A673 (cell line): ENCODE results near the gene PRSS3. TPM values are rescaled to one million over a fixed set of nuclear protein-coding genes. Genes with fewer than 3 reads are reported as not detected.
"Not testable (repeated sequence)": the region's sequence is repeated elsewhere in the genome, so short reads cannot be mapped to it uniquely, and the experiment has no call there.

Source experiments
- BruUV-seq: library from RNA; stranded (reverse); fragments of 400-500 nt; replicated peaks from 2 replicates; lab custom pipeline; 2021; lab: Mats Ljungman, UMichigan
- CTCF ChIA-PET: fragments of 300-600 bp; sonication (Branson Sonifier 250); formaldehyde crosslinking; loops from one replicate; lab custom pipeline; 2022; ENCODE audit warnings: antibody characterized with exemption; lab: Charles Lee
- POLR2A ChIA-PET: fragments of 300-600 bp; sonication (Branson Sonifier 250); formaldehyde crosslinking; loops from one replicate; lab custom pipeline; 2022; ENCODE audit warnings: antibody characterized with exemption; ENCODE audit not compliant: low non-redundant PET; lab: Charles Lee
- DNase-seq: peaks from one replicate; pipeline ENCODE4 v3.0.0-alpha.2; 2015; ENCODE audit warnings: low spot score
- H3K27ac ChIP-seq: fragments of 200-600 bp; sonication (generic); 2 replicates; pipeline ENCODE4 v1.5.1; 2016; ENCODE audit warnings: mixed run types, low read depth, mild to moderate bottlenecking, mixed read lengths, antibody characterized with exemption, low read length; ENCODE audit not compliant: poor library complexity, severe bottlenecking
- H3K27me3 ChIP-seq: fragments of 200-600 bp; sonication (generic); replicated peaks from 2 replicates; pipeline ENCODE4 v1.6.1; 2017; ENCODE audit warnings: mixed run types, low read depth, mild to moderate bottlenecking, mixed read lengths, antibody characterized with exemption, low read length; ENCODE audit not compliant: insufficient read depth, poor library complexity
- H3K36me3 ChIP-seq: fragments of 200-600 bp; sonication (generic); 2 replicates; pipeline ENCODE4 v1.6.1; 2016; ENCODE audit warnings: mixed run types, mild to moderate bottlenecking, mixed read lengths, antibody characterized with exemption, low read length; ENCODE audit not compliant: insufficient read depth, poor library complexity, severe bottlenecking
- H3K4me1 ChIP-seq: fragments of 200-600 bp; sonication (generic); 2 replicates; pipeline ENCODE4 v1.6.1; 2017; ENCODE audit warnings: mixed run types, mild to moderate bottlenecking, mixed read lengths, antibody characterized with exemption, low read length; ENCODE audit not compliant: insufficient read depth, poor library complexity, severe bottlenecking
- H3K4me3 ChIP-seq: fragments of 200-600 bp; sonication (generic); 2 replicates; pipeline ENCODE4 v1.5.1; 2016; ENCODE audit warnings: low read depth, mixed run types, mild to moderate bottlenecking, mixed read lengths, low read length; ENCODE audit not compliant: poor library complexity, severe bottlenecking
- H3K9me3 ChIP-seq: fragments of 200-600 bp; sonication (generic); 2 replicates; pipeline ENCODE4 v1.6.1; 2016; ENCODE audit warnings: mixed run types, low read depth, mild to moderate bottlenecking, mixed read lengths, antibody characterized with exemption, low read length; ENCODE audit not compliant: poor library complexity, severe bottlenecking
- EZH2 ChIP-seq: fragments of 200-600 bp; sonication (generic); IDR thresholded peaks from 2 replicates; pipeline ENCODE4 v1.6.1; 2017; ENCODE audit warnings: borderline replicate concordance, low read depth, mild to moderate bottlenecking, mixed read lengths, antibody characterized with exemption, low read length; ENCODE audit not compliant: poor library complexity, severe bottlenecking
- intact Hi-C: fragments of 100-400 bp; cut with micrococcal nuclease; formaldehyde crosslinking; loops from one replicate; pipeline ENCODE4 v1.10.0; 2022; ENCODE audit not compliant: unreplicated experiment
- total RNA-seq: library from RNA; stranded (reverse); gene quantifications from 2 replicates; pipeline ENCODE4 v1.2.3, GENCODE V29; 2021
- TF ChIP-seq, protein P1 (sequence below): fragments of 300-800, 200-600 bp; sonication (generic); conservative IDR thresholded peaks from 2 replicates; pipeline ENCODE4 v1.5.1; 2017; ENCODE audit warnings: low read depth, mild to moderate bottlenecking, antibody characterized with exemption, low read length, moderate library complexity, mixed read lengths

The PRSS3 gene
- total RNA-seq, 1 experiment from 2014 or later = not detected

DNA sequence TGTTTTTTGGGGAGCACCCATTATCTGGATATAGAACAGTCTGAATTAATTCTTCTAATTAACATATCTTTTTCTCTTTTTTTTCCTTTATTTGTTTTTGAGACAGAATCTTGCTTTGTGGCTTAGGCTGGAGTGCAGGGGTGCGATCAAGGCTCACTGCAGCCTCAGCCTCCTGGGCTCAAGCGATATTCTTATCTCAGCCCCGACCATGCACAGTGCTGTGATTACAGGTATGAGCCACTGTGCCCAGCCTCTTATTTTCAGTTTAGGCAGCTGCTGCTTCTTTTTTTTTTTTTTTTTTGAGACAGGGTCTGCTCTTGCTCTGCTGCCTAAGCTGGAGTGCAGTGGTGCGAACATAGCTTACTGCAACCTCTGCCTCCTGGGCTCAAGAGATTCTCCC is 41.8 kb downstream of the PRSS3 start:
- H3K27me3 ChIP-seq = no peaks in the 10 kb centered on the region
- no peaks in the 10 kb centered on the region for H3K9me3 ChIP-seq
- intact Hi-C loops = no loop called here
- peaks cover 14% of the 10 kb centered on the region for H3K4me1 ChIP-seq
- ChIA-PET POLR2A (no interaction called here), CTCF (no interaction called here)
- H3K36me3 ChIP-seq = no peaks in the 10 kb centered on the region
- DNase-seq = no peak
- BruUV-seq = no TSS peak
- H3K27ac ChIP-seq = no peak overlapping the region
- H3K4me3 ChIP-seq = no peak overlapping the region
- no peak for TF ChIP-seq EZH2
- TF ChIP-seq, protein P1, sequence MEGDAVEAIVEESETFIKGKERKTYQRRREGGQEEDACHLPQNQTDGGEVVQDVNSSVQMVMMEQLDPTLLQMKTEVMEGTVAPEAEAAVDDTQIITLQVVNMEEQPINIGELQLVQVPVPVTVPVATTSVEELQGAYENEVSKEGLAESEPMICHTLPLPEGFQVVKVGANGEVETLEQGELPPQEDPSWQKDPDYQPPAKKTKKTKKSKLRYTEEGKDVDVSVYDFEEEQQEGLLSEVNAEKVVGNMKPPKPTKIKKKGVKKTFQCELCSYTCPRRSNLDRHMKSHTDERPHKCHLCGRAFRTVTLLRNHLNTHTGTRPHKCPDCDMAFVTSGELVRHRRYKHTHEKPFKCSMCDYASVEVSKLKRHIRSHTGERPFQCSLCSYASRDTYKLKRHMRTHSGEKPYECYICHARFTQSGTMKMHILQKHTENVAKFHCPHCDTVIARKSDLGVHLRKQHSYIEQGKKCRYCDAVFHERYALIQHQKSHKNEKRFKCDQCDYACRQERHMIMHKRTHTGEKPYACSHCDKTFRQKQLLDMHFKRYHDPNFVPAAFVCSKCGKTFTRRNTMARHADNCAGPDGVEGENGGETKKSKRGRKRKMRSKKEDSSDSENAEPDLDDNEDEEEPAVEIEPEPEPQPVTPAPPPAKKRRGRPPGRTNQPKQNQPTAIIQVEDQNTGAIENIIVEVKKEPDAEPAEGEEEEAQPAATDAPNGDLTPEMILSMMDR = no peak

DNA sequence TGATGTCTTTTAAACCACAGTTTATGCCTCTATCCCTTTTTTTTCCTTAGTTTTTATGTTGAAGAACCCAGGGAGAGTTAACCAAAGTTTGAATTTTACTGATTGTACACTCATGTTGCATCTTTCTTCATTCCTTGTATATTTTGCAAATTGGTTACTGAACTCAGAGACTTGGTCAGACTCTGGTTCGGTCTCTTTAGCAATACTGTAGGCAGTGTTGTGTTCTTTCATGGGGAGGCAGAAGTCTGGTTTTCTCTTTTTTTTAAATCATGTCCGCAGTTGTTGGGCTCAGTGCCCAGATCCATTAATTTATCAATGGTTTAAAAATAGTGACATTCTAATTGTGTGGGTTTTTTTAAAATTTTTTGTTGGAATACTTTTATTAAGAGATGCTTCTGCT is 45.0 kb downstream of the PRSS3 start:
- no peaks in the 10 kb centered on the region for H3K9me3 ChIP-seq
- POLR2A ChIA-PET = no interaction called here
- intact Hi-C loops = no loop called here
- DNase-seq = no peak
- peaks cover 20% of the 10 kb centered on the region for H3K4me1 ChIP-seq
- CTCF ChIA-PET = no interaction called here
- no peak overlapping the region for H3K4me3 ChIP-seq
- TF ChIP-seq, protein P1 = no peak
- no peak for TF ChIP-seq EZH2
- no peaks in the 10 kb centered on the region for H3K27me3 ChIP-seq
- H3K36me3 ChIP-seq = no peaks in the 10 kb centered on the region
- H3K27ac ChIP-seq = no peak overlapping the region
- BruUV-seq = no TSS peak

DNA sequence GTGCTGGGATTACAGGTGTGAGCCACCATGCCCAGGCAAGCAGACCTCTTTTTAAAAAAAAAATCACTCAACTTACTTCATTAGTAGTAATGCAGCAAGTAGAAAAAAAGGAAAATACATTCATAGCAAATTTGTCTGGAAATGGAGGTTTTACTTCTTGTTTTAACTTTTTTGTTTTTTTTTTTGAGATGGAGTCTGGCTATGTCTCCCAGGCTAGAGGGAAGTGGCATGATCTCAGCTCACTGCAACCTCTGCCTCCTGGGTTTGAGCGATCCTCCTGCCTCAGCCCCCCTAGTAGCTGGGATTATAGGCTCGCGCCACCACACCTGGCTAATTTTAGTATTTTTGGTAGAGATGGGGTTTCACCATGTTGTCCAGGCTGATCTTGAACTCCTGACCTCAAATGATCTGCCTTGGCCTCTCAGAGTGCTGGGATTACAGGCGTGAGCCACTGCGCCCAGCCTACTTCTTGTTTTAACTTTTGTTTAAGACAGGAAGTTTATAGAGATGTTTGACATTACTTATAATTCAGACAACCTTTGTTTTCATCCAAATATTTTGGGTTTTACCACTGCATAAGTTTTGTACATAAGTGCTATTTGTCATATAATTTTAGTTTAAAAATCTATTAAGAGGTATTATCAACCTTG is 48.1 kb downstream of the PRSS3 start:
- no TSS peak for BruUV-seq
- CTCF ChIA-PET = interaction anchor here (0.7 kb wide), 1 partner anchor 80 kb away, joined by 7 read pairs; no protein-coding TSS in a partner anchor
- Histone ChIP-seq H3K27me3 (no peaks in the 10 kb centered on the region), H3K9me3 (no peaks in the 10 kb centered on the region), H3K4me1 (peaks cover 24% of the 10 kb centered on the region), H3K27ac (no peak overlapping the region), H3K36me3 (no peaks in the 10 kb centered on the region), H3K4me3 (no peak overlapping the region)
- DNase-seq = no peak
- TF ChIP-seq EZH2 = no peak
- POLR2A ChIA-PET = no interaction called here
- intact Hi-C loops = no loop called here

DNA sequence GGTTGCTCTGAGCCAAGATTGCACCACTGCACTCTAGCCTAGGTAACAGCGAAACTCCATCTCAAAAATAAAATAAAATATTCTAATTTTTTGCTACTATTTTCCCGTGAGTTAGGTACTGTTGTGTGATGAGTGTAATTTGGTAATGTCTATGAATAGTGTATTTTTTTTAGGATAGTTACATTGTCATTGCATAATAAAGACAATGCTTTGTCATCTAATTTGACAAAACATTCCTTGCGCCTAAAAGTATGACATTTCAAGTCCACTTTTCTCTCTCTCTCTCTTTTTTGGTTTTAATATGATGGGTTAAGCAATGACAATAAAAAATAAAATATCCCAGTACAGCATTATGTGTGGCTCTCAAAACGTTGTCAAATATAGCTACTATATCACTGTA is 50.9 kb downstream of the PRSS3 start:
- Histone ChIP-seq H3K4me3 (no peak overlapping the region), H3K27me3 (no peaks in the 10 kb centered on the region), H3K4me1 (peaks cover 23% of the 10 kb centered on the region), H3K36me3 (no peaks in the 10 kb centered on the region), H3K9me3 (no peaks in the 10 kb centered on the region), H3K27ac (no peak overlapping the region)
- ChIA-PET CTCF (no interaction called here), POLR2A (no interaction called here)
- TF ChIP-seq EZH2 = no peak
- TF ChIP-seq, protein P1 = no peak
- intact Hi-C loops = no loop called here
- DNase-seq = no peak
- BruUV-seq = no TSS peak

DNA sequence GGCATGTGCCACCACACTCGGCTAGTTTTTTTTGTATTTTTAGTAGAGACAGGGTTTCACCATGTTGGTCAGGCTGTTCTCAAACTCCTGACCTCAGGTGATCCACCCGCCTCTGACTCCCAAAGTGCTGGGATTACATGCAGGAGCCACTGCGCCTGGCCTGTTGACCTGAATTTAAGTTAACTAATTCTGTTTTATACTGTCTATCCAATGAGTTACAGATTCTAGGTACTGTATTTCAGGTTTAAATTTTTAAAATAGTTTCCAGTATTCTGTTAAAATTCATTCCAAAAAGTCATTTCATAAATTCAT is 52.5 kb downstream of the PRSS3 start:
- BruUV-seq, CTCF ChIA-PET: not testable (repeated sequence)

More for the DNA sequence above, 52.5 kb downstream of the PRSS3 start:
- intact Hi-C loops, POLR2A ChIA-PET, DNase-seq, H3K27ac ChIP-seq, H3K4me3 ChIP-seq, H3K9me3 ChIP-seq, H3K36me3 ChIP-seq, H3K27me3 ChIP-seq: not testable (repeated sequence)
- peaks cover 14% of the 10 kb centered on the region for H3K4me1 ChIP-seq
